Activated CD4-positive, alpha-beta T cell treated with anti-CD3 and anti-CD28 coated beads for 36 hours (primary cell): ENCODE data around the gene SLC25A53. TPM values are rescaled to one million over a fixed set of nuclear protein-coding genes. Genes with fewer than 3 reads are reported as not detected.

Source experiments
- total RNA-seq, 2 experiments: library from RNA; stranded (reverse); gene quantifications; one replicate each; pipeline ENCODE4 v1.2.3, GENCODE V29; 2021

The SLC25A53 gene
- total RNA-seq, 2 experiments from 2014 or later, result 3.5 to 5.1 TPM

Other genes starting within 250 kb of the SLC25A53 start
- 1 to 10 TPM; 4.1 to 7.3 TPM for gene TMSB15B, start 194.4 kb downstream of the SLC25A53 start, total RNA-seq
- not detected for gene H2BW1, start 143.3 kb downstream of the SLC25A53 start, total RNA-seq
- not detected for gene H2BW2, start 117.1 kb downstream of the SLC25A53 start, total RNA-seq
- 1 to 10 TPM; 2.3 to 3.3 TPM for gene TMSB15C, start 80.8 kb downstream of the SLC25A53 start, total RNA-seq
- gene ZCCHC18, start 44.5 kb downstream of the SLC25A53 start, total RNA-seq, result 1 to 10 TPM in 1 of 2 experiments, under 1 TPM in 1; 0.53 to 1.0 TPM
- gene FAM199X, start 9.4 kb upstream of the SLC25A53 start, total RNA-seq, result 1 to 10 TPM; 5.0 to 7.6 TPM
- not detected for gene ESX1, start 97.9 kb upstream of the SLC25A53 start, total RNA-seq